NCI-H446 (cell line): ENCODE measurements around the gene CHRD.

Source experiments
- DNase-seq, 2 experiments: peaks; one replicate each; lab custom pipeline; 2025; lab: John Stamatoyannopoulos, UW

CHRD gene

GRCh38 chr3:184382326-184383032 is 2.6 kb downstream of the CHRD start:
- DNase-seq = no peak

GRCh38 chr3:184383033-184383740 is 3.3 kb downstream of the CHRD start:
- DNase-seq = no peak

- no peak for DNase-seq
Observed at GRCh38 chr3:184384342-184384741, 4.5 kb downstream of the CHRD start.

- no peak for DNase-seq
Observed at GRCh38 chr3:184384856-184385422, 5.1 kb downstream of the CHRD start.

GRCh38 chr3:184386047-184386806 is 6.4 kb downstream of the CHRD start:
- DNase-seq = no peak

GRCh38 chr3:184387174-184387714 is 7.4 kb downstream of the CHRD start:
- DNase-seq = no peak

- no peak for DNase-seq
Observed at GRCh38 chr3:184388164-184388935, 8.5 kb downstream of the CHRD start.

- no peak for DNase-seq
Observed at GRCh38 chr3:184388936-184389230, 9.0 kb downstream of the CHRD start.

- no peak for DNase-seq
Observed at GRCh38 chr3:184389384-184389783, 9.5 kb downstream of the CHRD start.

- DNase-seq = no peak
Observed at GRCh38 chr3:184389935-184390528, 10.2 kb downstream of the CHRD start.

GRCh38 chr3:184391266-184391665 is 11.4 kb downstream of the CHRD start:
- no peak for DNase-seq

- no peak for DNase-seq
Observed at GRCh38 chr3:184395320-184395660, 15.4 kb downstream of the CHRD start.

GRCh38 chr3:184399410-184399809 is 19.6 kb downstream of the CHRD start:
- DNase-seq = no peak

- no peak for DNase-seq
Observed at GRCh38 chr3:184405075-184406030, 25.5 kb downstream of the CHRD start.

- no peak for DNase-seq
Observed at GRCh38 chr3:184409331-184409926, 29.6 kb downstream of the CHRD start.

- DNase-seq = no peak
Observed at GRCh38 chr3:184409946-184410500, 30.2 kb downstream of the CHRD start.

- DNase-seq = no peak
Observed at GRCh38 chr3:184414418-184415202, 34.8 kb downstream of the CHRD start.

GRCh38 chr3:184415203-184415490 is 35.3 kb downstream of the CHRD start:
- no peak for DNase-seq
